GM19397 (cell line): Measurements from ENCODE around the gene APPBP2.
"Not testable (repeated sequence)": the region's sequence is repeated elsewhere in the genome, so short reads cannot be mapped to it uniquely, and the experiment has no call there.

Source experiments
- ATAC-seq: cut with Tn5 transposase; IDR thresholded peaks from one replicate; pipeline ENCODE4 v1.9.1; 2021; ENCODE audit warnings: mild to moderate bottlenecking, moderate library complexity; ENCODE audit not compliant: unreplicated experiment

The APPBP2 gene

DNA sequence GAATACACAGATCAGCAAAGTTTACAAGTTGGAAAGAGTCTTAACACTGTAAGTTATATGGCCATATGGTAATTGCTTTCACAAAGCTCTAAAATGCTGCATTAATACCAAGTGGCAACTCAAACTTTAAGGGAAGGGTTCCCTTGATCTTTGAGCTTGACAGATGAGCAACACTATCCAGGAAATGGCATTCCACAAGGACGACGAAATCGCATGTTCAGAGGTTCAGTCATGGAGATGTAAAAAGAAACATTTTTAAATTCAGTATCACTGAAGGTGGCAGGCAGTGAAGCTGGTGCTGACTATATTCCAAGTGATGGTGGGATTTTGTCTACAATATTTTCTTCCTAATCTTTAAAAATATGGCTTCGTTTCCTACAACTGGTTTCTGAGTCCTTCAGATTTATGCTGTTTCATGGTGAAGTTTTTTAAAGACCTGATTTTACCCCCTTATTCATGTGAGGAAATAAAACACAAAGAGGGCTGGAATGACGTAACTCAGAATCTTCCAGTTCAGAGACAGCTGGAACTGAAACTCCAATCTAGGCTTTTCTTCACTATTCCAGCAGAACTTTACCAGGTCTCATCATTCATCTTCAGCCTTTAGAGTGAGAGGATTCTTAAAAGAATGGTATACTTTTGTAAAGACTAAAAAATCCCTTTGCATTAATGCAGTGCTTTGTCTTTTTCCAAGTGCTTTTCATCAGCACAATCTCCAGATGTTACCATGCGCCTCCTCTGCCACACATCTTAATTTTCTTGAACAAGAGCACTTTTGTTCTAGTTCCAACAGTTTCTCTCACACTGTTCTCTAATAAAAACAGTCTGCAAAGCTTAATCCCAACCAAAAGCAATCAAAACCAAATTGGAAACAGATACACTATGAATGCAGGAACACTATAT lies 83.5 kb downstream of the APPBP2 start:
- no peak for ATAC-seq

DNA sequence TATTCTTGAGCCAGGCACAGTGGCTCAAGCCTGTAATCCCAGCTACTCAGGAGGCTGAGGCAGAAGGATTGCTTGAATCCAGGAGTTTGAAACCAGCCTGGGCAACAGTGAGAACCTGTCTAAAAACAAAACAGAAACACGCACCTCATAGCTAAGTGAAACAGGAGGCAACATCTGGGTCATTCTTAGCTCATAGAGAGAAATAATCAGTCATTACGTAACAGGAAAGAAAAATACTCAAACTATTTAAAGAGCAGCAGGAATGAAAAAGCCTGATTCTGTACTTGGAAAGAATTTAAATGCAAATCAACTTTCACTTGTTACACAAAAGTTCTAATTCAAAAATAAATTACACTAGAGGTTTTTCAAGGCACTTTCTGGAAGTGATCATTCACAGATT lies 86.5 kb downstream of the APPBP2 start:
- no peak for ATAC-seq

DNA sequence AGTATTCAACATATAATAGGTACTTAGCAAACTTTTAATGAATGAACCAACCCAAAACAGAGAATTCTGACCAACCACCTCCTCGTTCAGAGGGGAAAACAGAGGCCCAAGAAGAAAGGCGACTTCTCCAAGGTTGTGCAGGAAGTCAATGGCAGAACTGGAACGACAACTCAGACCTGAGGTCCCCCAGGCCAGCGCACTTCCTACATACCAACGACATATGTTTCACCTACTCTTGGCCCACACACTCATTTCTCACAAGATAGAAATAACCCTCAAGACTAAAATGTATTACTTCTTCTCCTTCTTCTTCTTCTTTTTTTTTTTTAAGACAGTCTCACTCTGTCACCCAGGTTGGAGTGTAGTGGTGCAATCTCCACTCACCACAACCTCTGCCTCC lies 89.4 kb downstream of the APPBP2 start:
- ATAC-seq, result no peak

DNA sequence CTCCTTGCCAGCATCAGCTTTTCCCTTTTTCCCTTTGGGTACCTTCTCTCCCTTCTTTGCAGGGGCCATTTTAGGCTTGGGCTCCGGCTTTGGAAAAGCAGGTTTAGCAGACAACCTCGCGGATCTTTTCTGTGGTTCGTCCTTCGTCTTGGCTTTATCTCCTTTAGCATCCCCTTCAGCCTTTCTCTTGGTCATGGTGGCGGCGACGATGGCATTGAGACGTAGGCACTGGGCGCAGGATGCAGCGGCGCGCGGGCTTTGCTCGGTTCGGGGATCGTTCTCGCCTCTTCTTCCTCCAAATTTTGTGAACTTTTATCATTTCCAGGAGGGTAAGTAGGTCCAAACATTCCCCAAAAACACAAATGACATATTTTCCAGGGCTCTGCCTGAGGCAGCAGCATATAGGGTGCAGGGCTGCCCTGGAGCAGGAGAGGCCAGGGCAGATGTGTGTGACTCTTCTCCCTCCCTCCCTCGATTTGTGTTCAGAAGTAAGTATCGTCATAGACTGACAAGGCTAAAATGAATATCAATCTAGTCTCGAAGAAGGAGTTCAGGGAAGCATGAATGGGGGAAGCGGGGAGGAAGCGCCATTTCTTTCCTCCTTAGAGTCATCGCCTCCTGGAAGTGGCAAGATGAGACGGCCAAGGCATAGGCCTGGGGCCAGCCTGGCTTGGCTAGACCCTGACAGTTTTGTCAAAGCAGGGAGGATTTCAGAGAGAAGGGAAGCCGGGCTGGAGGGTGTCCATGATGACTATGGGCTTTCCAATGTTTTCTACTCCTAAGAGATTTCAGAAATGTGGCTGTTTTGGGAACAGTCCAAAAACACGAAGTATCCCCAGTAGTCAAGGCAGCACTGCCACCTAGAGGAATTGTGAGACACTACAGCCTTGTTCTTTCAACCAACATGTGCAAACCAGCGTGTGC lies 90.5 kb downstream of the APPBP2 start:
- no peak for ATAC-seq

DNA sequence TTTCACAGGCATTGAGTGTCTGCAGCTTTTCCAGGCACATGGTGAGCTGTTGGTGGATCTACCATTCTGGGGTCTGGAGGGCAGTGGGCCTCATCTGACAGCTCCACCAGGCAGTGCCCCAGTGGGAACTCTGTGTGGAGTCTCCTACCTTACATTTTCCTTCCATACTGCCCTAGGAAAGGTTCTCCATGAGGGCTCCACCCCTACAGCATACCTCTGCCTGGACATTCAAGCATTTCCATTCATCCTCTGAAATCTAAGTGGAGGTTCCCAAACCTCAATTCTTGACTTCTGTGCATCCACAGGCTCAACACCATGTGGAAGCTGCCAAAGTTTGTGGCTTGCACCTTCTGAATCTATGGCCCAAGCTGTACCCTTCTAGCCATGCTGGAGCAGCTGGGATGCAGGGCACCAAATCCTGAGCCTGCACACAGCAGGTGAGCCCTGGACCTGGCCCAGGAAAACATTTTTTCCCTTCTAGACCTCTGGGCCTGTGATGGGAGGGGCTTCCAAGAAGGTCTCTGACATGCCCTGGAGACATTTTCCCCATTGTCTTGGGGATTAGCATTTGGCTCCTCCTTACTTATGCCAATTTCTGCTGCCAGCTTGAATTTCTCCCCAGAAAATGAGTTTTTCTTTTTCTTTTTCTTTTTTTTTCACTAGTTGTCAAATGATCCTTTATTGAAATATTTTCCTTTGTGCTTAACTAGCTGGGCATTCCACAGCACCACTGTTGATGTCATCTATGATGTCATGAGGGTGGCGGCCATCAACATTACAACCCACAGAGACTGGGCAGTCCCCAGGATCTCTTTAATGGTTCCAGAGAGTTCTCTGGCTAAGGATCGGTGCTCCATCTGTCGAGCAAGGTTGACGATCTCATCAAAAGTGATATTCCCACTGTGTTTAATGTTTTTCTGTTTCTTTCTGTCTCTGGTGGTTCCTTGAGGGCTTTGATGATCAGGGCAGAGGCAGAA lies 92.7 kb downstream of the APPBP2 start:
- not testable (repeated sequence) for ATAC-seq

DNA sequence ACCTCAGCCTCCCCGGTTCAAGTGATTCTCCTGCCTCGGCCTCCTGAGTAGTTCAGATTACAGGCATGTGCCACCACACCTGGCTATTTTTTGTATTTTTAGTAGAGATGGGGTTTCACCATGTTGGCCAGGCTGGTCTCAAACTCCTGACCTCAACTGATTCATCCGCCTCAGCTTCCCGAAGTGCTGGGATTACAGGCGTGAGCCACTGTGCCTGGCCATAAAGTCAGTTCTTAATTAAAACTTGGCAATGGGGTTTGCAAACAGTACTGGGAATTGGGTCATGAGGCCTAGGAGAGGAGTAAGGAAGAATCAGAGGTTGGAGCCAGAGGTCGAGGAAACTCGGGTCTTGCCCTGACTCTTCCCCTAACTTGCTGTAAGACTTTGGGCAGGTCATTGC lies 95.5 kb downstream of the APPBP2 start:
- not testable (repeated sequence) for ATAC-seq

DNA sequence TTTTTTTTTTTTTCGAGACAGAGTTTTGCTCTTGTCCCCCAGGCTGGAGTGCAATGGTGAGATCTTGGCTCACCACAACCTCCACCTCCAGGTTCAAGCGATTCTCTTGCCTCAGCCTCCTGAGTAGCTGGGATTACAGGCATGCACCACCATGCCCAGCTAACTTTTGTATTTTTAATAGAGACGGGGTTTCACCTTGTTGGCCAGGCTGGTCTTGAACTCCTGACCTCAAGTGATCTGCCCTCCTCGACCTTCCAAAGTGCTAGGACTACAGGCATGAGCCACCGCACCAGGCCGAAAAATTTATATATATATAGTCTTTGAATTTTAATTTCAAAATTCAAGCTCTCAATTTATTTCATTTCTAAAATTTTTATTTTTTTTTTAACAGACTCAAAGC lies 97.6 kb downstream of the APPBP2 start:
- not testable (repeated sequence) for ATAC-seq

DNA sequence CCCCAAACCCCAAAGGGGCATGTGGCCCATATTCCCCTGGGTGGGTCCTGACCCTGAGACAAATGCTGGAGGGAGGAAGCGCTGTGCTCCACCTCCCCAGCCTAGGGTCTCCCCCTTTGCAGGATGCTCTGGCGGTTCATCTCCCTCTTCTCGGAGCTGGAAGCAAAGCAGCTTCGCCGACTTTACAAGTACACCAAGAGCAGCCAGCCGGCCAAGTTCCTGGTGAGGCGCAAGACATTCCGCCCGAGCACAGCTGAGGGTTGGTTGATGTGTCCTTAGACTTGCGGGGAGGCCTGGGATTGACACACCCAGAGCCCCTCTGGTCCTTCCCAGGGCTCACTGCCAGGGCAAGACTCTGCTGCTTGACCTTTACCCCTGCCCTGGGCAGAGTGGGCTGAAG lies 99.4 kb downstream of the APPBP2 start:
- ATAC-seq, result no peak

DNA sequence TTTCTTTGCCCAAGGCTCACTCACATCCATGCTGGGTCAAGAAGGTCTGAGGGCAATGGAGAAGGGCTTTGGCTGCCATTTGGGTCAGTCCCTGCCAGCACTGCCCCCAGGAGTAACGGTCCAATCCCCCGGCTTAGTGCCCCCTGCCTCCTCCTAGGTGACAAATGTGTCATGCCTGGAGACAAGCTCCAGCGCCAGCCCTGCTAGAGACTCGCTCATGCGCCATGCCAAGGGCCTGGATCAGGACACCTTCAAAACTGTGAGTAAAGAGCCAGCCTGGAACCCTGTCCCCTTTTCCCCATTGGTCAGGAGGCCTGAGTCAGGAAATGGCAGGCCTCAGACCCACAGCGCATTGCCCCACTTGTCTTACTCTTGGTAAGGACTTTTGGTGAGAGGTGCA lies 100.4 kb downstream of the APPBP2 start:
- no peak for ATAC-seq

DNA sequence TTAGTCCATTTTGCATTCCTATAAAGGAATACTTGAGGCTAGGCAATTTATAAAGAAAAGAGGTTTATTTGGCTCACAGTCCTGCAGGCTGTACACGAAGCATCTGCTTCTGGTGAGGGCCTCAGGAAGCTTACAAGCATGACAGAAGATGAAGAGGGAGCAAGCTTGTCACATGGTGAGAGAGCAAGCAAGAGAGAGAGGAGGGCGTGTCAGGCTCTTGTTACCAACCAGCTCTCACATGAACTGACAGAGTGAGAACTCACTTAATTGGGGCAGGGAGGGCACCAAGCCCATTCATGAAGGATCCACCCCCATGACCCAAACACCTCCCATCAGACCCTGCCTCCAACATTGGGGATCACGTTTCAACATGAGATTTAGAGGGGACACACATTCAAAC lies 102.2 kb downstream of the APPBP2 start:
- no peak for ATAC-seq

DNA sequence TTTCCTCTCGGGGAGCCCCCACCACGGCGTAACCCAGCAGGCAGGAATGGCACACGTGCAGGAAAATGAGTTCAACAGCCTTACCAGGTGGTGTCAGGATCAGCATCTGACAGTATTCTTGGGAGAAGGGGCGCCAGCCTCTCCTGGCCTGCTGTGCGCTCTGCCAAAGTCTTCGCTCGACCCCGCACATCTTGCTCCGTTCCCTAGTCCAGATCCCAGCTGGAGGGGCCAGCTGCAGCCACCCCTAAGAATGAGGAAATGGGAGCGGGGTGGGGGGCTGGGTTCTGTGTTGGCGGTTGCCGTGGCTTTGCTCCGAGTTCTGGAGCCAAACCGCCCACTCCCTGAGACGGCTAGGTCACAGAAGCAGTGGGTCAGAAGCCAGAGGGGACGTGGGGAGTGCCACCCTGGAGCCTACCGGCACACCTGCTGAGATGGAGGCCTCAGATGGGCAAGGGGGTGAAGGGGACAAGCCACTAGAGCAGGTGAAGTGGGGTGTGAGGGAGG lies 103.8 kb downstream of the APPBP2 start, which contains the start of gene CHCT1:
TSS of gene CHCT1 (plus strand) at position 328 of the 504 bp plus-strand sequence. CDS start at position 432, 104 bp downstream.
- no peak for ATAC-seq

DNA sequence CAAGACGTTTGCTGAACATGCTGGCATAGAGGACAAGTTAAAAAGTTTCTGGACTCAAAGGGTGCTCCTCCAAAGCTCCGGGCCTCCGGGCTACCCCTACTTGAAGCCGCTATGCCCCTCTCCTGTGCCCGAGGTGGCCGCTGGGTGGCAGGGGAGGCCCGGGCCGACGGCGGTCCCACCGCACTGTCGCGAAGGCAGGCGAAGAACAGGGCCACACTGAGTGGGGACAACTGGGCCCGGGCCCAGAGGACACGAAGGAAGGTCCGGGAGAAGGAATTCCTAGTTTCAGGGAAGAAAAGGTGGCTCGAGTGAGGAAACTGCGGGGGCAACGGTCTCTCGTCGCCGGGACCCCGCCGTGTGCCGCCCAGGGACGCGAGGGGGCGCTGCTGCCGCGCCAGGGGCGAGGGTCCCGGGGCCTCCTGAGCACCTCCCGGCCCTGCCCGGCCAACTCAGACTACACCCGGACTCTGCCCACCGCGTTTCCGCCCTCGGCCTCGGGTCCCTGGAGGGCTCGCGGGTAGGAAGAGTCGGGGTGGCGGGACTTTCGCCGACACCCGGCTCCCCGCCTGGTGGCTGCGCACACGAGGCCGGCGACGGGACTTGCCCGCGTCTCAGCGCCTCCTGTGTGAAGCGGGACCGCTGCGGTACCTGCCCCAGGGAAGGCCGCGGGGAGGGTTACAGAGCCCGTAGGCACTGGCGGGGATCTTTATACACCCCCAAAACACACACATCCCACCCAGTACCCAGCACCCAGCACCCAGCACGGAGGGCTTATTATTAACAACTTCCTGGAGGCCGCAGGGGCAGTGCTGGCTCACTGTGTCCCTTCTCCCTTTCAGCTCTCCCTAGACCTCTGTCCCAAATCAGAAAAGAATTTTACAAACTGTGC lies 104.5 kb downstream of the APPBP2 start:
- peak; percentile 89 for ATAC-seq

DNA sequence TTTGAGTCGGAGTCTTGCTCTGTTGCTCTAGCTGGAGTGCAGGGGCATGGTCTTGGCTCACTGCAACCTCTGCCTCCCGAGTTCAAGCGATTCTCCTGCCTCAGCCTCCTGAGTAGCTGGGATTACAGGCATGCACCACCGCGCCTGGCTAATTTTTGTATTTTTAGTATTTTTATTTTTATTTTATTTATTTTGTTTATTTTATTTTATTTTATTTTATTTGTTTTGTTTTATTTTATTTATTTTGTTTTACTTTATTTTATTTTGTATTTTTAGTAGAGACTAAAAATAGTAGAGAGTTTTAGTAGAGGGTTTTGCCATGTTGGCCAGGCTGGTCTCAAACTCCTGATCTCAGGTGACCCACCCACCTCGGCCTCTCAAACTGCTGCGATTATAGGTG lies 106.2 kb downstream of the APPBP2 start:
- not testable (repeated sequence) for ATAC-seq

DNA sequence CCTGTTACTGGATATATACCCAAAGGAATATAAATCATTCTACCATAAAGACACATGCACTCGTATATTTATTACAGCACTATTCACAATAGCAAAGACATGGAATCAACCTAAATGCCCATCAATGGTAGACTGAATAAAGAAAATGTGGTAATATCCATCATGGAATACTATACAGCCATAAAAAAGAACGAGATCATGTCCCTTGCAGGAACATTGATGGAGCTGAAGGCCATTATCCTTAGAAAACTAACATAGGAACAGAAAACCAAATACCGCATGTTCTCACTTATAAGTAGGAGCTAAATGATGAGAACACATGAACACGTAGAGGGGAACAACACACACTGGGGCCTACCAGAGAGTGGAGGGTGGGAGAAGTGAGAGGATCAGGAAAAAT lies 107.0 kb downstream of the APPBP2 start:
- ATAC-seq, result not testable (repeated sequence)

DNA sequence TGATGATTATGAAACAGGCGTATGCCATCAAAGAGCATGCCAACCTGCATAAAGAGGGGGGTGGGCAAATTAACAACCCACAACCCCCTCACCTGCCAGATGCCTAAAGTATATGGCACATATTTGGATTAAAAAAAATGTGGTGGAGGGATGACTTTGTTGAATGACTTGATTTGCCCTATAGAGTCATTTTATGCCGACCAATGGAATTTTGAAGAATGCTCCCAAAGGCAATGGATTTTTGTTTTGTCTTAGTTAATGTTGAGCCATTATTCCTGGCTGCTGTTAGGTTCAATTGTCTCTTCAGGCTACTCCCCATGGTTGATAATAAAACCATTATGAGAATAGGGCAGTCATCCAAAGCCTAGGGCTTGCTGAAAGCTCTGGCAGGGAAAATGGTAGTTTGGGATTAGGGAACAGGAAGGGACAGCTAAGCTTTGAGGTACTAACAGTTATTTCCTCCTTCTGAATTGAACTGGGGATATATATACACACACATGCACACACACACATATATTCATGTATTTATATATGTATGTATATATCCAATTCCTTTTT lies 109.6 kb downstream of the APPBP2 start:
- no peak for ATAC-seq

DNA sequence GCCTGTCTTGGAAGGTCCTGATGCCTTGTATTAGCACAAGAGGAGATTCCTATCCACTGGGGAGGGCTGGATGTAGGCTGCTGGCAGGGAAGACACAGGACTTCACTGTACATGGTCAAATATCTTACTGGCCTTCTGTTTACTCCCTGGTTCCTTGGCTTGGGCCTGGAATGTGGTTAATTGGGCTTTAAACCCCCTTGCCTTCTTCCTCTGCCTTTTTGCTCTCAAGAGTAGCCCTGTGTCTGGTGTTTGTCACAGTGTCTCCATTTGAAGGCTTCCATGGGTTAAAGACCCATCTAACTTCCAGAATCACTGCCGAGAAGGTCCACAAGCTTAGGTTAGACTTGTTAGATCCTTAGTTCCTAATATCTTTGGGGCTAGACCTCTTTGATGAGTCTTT lies 110.9 kb downstream of the APPBP2 start:
- ATAC-seq, result no peak

DNA sequence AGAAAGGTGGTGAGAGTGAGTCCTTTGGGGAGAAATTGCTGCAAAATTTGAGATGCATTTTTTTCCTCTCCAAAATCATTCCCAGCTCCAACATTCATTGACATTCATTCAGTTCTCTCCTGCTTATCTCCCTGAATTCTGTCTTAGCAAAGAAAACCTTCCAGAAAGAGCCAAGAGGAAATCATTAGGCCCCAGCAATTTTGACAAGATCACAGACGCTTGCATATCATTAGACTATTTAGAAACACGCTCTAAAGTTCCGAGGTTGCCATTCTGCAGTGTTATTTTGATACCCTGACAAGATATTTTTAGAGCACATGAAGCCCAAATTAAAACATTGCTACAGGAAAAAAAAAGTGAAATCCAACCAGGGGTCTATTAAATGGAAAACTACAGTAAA lies 113.3 kb downstream of the APPBP2 start:
- ATAC-seq, result no peak

DNA sequence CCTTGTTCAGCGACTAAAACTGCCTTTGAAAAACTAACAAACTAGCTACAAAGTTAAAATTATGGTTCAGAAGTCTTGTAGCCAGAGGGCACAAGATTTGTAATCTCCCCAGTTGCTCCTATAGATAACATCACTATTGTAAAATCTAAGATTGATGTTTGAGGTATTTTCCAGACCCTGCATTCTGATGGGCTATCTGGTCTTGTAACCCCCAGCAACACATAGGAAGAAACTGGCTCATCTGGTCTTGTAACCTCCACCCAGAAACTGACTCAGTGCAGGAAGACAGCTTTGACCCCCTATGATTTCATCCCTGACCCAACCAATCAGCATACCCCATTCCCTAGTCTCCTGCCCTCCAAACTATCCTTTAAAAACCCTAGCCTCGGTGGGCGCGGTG lies 116.0 kb downstream of the APPBP2 start:
- no peak for ATAC-seq

DNA sequence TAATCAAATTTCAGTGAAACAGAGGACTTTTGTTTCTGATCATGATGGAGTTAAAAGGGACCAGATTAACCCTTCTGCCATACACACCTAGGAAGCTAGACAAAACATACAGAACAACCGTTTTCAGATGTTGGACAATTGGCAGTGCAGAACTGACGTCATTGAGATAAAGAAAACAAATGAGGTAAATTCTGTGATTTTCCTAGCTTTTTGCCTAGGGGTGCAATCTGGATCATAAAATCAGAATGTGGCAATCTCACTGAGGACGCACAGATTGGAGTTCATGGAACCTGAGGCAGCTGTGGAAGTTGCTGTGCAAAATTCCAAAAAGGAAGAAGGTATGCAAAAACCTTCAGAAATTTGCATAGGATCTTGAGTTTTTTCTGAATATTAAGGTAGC lies 119.2 kb downstream of the APPBP2 start:
- ATAC-seq, result no peak
